HG03135 (cell line): ENCODE measurements around the gene C3orf33.

Experiments used
- ATAC-seq: cut with Tn5 transposase; IDR thresholded peaks from one replicate; pipeline ENCODE4 v1.9.1; 2021; ENCODE audit warnings: mild to moderate bottlenecking, moderate library complexity; ENCODE audit not compliant: unreplicated experiment

Gene C3orf33

GRCh38 chr3:155790272-155790925 is 15.7 kb downstream of the C3orf33 start:
- no peak for ATAC-seq

- ATAC-seq, result no peak
Measured at GRCh38 chr3:155785662-155786295, 20.3 kb downstream of the C3orf33 start.

- no peak for ATAC-seq
Measured at GRCh38 chr3:155782390-155782953, 23.6 kb downstream of the C3orf33 start.

- ATAC-seq, result no peak
Measured at GRCh38 chr3:155780291-155780690, 25.8 kb downstream of the C3orf33 start.

GRCh38 chr3:155778462-155778861 is 27.6 kb downstream of the C3orf33 start:
- ATAC-seq, result no peak

GRCh38 chr3:155772801-155773200 is 33.3 kb downstream of the C3orf33 start:
- ATAC-seq, result no peak

DNA sequence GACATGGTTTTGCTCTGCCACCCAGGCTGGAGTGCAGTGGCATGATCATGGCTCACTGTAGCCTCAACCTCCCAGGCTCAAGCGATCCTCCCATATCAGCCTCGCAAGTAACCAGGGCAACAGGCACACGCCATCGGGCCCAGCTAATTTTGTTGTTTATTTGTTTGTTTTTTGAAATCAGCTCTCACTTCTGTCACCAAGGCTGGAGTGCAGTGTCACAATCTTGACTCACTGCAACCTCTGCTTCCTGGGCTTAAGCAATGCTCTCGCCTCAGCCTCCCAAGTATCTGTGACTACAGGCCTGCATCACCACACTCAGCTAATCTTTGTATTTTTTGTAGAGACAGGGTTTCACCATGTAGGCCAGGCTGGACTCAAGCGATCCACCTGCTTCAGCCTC is 35.0 kb downstream of the C3orf33 start:
- ATAC-seq, result no peak

DNA sequence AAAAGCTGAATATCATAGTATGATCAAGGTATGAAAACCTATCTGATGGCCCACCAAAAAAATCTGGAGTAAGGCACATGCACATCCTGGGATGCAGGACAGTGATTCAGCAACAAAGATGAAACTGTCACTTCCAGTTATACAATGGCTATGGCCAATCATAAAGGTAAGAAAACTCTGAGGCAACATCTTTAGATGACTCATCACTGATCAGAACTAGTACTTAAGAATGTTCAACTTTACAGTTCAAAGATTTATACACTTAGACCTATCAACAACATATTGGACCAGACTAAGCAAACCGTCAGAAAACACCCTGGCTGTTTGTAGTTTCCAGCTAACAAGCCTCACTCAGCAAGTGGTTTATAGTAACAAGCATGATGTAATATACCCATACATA is 39.9 kb downstream of the C3orf33 start:
- no peak for ATAC-seq

DNA sequence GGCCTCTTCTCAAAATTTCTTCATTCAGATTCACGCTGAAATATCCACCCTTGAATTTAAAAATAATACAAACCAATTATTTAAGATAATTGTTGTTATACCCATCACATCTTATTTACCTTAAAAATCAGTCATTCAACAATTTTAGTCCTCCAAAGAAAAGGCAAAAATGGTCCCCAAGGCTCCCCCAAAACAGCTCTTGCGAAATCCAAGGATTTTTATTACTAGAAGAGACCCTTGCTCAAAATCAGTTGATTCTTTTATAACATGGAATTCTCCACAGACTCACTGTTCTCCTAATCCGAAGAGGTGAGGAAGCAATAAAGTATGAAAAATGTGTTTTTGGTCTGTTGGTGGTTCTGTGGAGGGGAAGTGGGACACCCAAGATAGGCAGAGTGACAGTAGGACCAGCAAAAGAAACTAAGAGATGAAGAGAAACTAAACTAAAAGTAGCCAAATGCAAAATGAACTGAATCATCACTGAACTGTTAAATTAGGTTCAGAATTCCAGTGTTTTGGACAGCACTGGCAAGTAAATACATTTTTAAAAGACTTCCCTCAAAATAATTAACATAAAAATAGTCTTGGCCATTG is 42.1 kb downstream of the C3orf33 start:
- ATAC-seq, result no peak

DNA sequence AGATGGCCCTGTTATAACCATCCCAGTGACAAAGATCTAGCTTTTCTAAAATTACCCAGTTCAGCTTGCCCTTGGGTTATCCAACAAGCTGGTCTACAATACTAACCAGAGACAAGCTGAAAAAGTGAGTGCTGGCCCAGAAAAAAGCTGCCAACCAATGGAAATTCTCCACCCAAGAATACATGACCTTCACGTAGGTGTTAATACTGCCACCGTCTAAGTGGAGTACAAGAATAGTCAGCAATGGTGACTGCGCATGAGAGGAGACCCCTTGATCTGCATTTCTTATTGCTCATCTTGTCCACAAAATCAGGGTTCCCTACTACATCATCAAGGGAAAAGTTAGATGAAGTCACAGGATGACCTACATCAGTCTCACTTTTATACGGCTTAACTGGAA is 45.4 kb downstream of the C3orf33 start:
- ATAC-seq, result no peak

DNA sequence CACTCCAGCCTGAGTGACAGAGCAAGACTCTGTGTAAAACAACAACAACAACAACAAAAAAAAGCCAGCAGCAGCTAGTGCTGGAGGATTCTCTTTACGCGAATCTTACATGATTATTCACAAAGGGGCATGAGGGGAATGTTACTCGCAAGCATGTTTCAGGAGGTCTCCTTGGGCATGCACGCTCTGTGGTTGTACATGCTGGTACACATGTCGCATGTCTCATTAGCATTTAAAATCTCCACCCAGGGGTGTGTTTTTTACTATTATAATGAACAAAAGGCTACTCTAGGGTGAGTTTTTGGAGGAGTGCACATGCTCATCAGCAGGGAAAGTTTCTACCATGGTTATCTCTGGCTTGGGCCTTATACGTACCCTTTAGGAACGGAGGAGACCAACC is 48.5 kb downstream of the C3orf33 start:
- ATAC-seq, result no peak

DNA sequence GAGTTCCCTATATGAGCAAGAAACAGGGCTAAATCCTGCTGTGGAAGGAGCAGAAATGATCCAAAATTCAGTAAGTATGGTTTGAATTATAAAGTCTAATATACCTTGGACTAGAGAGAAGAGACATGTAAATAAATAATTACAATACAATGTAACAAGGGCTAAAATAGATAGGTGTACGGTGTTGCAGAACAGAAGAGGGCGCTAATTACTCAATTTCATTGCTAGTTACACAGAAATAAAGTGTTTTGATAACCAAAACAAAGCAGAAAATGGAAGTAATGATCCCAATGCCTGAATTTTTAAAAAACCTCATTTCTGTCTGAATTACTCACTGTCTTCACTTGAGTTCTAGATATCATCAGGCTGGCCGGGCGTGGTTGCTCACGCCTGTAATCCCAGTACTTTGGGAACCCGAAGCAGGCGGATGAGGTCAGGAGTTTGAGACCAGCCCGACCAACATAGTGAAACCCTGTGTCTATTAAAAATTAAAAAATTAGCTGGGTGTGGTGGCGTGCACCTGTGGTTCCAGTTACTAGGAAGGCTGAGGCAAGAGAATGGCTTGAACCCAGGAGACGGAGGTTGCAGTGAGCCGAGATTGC is 52.9 kb downstream of the C3orf33 start:
- peak; percentile 67 for ATAC-seq

GRCh38 chr3:155748611-155749365 is 57.3 kb downstream of the C3orf33 start:
- no peak for ATAC-seq

DNA sequence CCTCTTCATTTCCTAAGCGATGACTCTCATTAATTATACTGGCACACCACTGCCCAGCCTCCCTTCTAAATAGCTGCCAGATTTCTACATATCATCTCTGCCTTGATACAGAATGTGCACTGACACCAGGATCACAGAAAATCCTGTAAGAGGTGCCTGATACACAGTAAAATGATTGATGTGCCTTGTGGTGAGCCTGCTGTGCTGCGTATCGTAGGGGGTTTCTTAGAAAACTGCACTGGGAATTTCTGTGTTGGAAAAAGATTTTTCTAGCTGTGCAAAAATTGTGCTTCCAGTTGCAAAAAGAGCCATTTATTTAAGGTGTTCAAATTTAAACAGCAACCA is 58.2 kb downstream of the C3orf33 start:
- ATAC-seq, result no peak

DNA sequence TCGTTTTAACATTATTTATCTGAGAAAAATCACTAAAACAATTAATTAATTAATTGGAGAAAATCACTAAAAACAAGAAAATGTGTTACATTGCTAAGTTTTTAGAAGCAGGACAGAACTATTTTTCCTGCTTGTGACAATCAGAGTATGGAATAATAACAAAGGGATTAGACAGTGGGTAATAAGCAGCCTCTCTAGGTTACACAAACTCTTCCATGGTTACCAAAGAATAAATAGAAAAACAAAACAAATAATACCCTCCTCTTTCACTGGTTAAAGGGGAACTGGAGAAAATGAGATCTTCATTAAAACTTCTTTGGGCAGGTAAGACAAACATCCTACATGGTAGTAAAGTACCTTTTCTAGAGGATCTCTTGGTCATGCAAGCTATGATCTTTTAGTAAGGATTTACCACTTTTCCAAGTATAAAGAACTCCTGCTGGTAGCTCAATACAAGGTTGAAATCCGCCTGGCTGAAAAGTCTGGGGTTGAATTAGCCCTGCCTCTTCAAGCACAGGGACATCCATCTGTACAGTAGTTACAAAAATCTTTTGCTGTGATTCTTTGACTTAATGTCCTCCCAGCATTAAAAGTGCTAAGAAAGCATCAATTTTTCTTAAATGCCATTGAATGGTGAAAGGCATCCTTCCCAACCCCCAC is 58.7 kb downstream of the C3orf33 start:
- no peak for ATAC-seq

- ATAC-seq, result no peak
Measured at GRCh38 chr3:155746703-155747102, 59.4 kb downstream of the C3orf33 start.

GRCh38 chr3:155745795-155746550 is 60.1 kb downstream of the C3orf33 start:
- no peak for ATAC-seq

DNA sequence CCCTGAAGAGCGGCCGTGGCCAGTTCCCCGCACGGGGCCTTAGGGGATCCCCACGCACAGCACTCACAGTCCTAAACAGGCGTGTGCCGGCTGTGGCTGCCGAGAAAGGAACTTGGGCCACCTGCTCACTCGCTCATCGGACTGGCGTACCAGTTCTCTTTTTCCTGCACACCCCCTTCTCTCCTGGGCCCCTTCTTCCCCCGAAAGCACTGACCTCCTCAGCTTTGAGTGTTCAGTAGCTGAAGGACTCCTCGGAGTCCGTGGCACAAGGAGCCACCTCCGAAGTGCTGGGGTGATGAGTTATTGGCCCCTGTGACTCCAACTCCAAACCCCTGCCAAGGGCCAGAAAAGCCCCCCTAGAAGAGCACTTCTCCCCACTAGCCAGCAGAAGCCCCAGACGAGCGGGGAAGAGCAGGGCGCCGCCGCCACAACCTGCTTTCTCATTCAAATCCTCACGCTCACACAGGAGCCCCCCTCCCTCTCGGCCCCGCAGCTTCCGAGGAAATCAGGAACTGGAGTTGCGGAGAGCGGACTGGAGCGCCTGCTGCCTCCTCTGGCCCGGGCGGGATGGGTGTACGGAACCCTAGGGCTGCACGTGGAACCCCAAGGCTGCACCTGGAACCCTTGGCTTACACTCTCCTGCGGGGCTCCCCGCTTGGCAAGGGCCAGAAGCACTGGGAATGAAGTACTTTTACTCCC is 61.3 kb downstream of the C3orf33 start, which contains the start of gene PLCH1:
TSS of gene PLCH1 (minus strand) at position 446 of the 699 bp plus-strand sequence. CDS start 40,847 bp downstream, outside the sequence.
- no peak for ATAC-seq

DNA sequence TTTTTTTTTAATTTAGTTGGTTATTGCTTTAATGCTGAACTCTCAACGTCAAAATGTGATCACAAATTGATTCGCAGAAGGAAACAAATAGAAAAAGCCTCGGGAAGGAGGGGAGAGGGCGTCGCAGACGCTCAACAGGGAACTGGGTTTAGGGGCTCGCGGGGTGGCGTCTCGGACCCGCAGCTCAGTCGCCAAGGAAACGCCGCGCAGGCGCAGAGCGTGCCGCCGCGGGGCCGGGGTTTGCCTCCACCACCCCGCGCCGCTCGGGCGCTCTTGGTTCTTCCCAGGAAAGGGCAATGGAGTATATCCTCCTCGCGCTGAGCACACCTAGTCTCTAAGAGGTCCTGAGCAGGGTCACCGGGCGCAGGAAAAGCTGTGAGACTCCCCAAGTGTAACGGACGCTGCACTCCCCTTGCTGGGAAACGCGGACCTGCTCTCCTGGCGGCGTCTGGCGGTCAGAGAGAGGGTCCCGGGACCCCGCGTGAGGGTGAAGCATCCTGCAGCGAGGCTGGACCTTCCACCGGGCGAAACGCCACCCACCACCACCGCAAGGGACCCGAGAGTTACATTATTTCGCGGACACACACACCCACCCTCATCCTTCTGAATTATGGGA is 62.0 kb downstream of the C3orf33 start:
- no peak for ATAC-seq
